ENCODE data around the gene TCEAL9.

The TCEAL9 gene

GRCh38 chrX:103396660-103397059 is 40.4 kb downstream of the TCEAL9 start:
- no peak overlapping the region for H3K18ac ChIP-seq (ENCODE audit: low read length)
- no peak overlapping the region for H2BK120ac ChIP-seq (ENCODE audit: low read depth, low read length)
- H2BK5ac ChIP-seq (ENCODE audit: low read length): no peak overlapping the region
- H2BK15ac ChIP-seq (ENCODE audit: low read length): no peak overlapping the region
- no peak overlapping the region for H3K14ac ChIP-seq (ENCODE audit: low read length)
- no peak overlapping the region for H3K23ac ChIP-seq (ENCODE audit: low read depth, low read length, poor library complexity)
- no peak overlapping the region for H2AFZ ChIP-seq (ENCODE audit: low read length)
- H2BK12ac ChIP-seq (ENCODE audit: low read length): no peak overlapping the region
- no peaks in the 10 kb centered on the region for H3K79me1 ChIP-seq (ENCODE audit: low read depth, low read length)
- peaks cover 0 to 4% of the 10 kb centered on the region in 2 donors for H3K4me1 ChIP-seq (ENCODE audit: control insufficient read depth in 2 of 2, insufficient read depth in 1 of 2, low read depth in 1 of 2, low read length in 2 of 2)
- no peak overlapping the region for H2AK5ac ChIP-seq (ENCODE audit: low read depth, low read length)
- no peaks in the 10 kb centered on the region for H3K9me3 ChIP-seq (replicated peaks in 1 of 2; ENCODE audit: control insufficient read depth in 2 of 2, insufficient read depth in 1 of 2, low read depth in 1 of 2, low read length in 2 of 2)
- H3K4me2 ChIP-seq (ENCODE audit: insufficient read depth, low read length, poor library complexity, severe bottlenecking): no peak overlapping the region
- no peak overlapping the region for H3K27ac ChIP-seq (replicated peaks; ENCODE audit: low read length)
- H3K4me3 ChIP-seq (ENCODE audit: low read length in 2 of 2): no peak overlapping the region
- no peak overlapping the region for H4K91ac ChIP-seq (ENCODE audit: low read depth, low read length, poor library complexity)
- H4K8ac ChIP-seq (ENCODE audit: low read depth, low read length): no peak overlapping the region
- no CpG with 5 or more reads among the region's 2 CpGs for WGBS, 2 donors (ENCODE audit: extremely low coverage in 2 of 2, insufficient read length in 2 of 2, insufficient replicate concordance in 1 of 2)
- no peaks in the 10 kb centered on the region for H3K27me3 ChIP-seq (ENCODE audit: control insufficient read depth in 3 of 3, insufficient read depth in 3 of 3, low read depth in 1 of 3, low read length in 3 of 3)
- H3K36me3 ChIP-seq (replicated peaks in 1 of 2; ENCODE audit: control insufficient read depth in 2 of 2, insufficient read depth in 2 of 2, low read length in 2 of 2): no peaks in the 10 kb centered on the region
- no peak overlapping the region for H3K4ac ChIP-seq (ENCODE audit: low read length)
- no peak overlapping the region for H3K9ac ChIP-seq (ENCODE audit: low read depth, low read length, poor library complexity)
- no peak for DNase-seq (ENCODE audit: low spot score)

GRCh38 chrX:103397707-103398106 is 41.4 kb downstream of the TCEAL9 start:
- H2BK12ac ChIP-seq (ENCODE audit: low read length): no peak overlapping the region
- H2AK5ac ChIP-seq (ENCODE audit: low read depth, low read length): no peak overlapping the region
- H3K27me3 ChIP-seq (ENCODE audit: control insufficient read depth in 3 of 3, insufficient read depth in 3 of 3, low read depth in 1 of 3, low read length in 3 of 3): no peaks in the 10 kb centered on the region
- H3K4ac ChIP-seq (ENCODE audit: low read length): no peak overlapping the region
- H3K79me1 ChIP-seq (ENCODE audit: low read depth, low read length): no peaks in the 10 kb centered on the region
- H3K14ac ChIP-seq (ENCODE audit: low read length): no peak overlapping the region
- H3K4me3 ChIP-seq (ENCODE audit: low read length in 2 of 2): no peak overlapping the region
- no peak overlapping the region for H3K27ac ChIP-seq (replicated peaks; ENCODE audit: low read length)
- DNase-seq (ENCODE audit: low spot score): no peak
- no peak overlapping the region for H2BK15ac ChIP-seq (ENCODE audit: low read length)
- H3K18ac ChIP-seq (ENCODE audit: low read length): no peak overlapping the region
- WGBS, 2 donors (ENCODE audit: extremely low coverage in 2 of 2, insufficient read length in 2 of 2, insufficient replicate concordance in 1 of 2): no CpG with 5 or more reads among the region's 4 CpGs
- H3K9me3 ChIP-seq (replicated peaks in 1 of 2; ENCODE audit: control insufficient read depth in 2 of 2, insufficient read depth in 1 of 2, low read depth in 1 of 2, low read length in 2 of 2): no peaks in the 10 kb centered on the region
- no peak overlapping the region for H2BK5ac ChIP-seq (ENCODE audit: low read length)
- no peak overlapping the region for H4K91ac ChIP-seq (ENCODE audit: low read depth, low read length, poor library complexity)
- no peak overlapping the region for H3K4me2 ChIP-seq (ENCODE audit: insufficient read depth, low read length, poor library complexity, severe bottlenecking)
- no peak overlapping the region for H2AFZ ChIP-seq (ENCODE audit: low read length)
- no peak overlapping the region for H3K9ac ChIP-seq (ENCODE audit: low read depth, low read length, poor library complexity)
- H2BK120ac ChIP-seq (ENCODE audit: low read depth, low read length): no peak overlapping the region
- H3K36me3 ChIP-seq (replicated peaks in 1 of 2; ENCODE audit: control insufficient read depth in 2 of 2, insufficient read depth in 2 of 2, low read length in 2 of 2): no peaks in the 10 kb centered on the region
- no peak overlapping the region for H3K23ac ChIP-seq (ENCODE audit: low read depth, low read length, poor library complexity)
- no peak overlapping the region for H4K8ac ChIP-seq (ENCODE audit: low read depth, low read length)
- peaks cover 0 to 4% of the 10 kb centered on the region in 2 donors for H3K4me1 ChIP-seq (ENCODE audit: control insufficient read depth in 2 of 2, insufficient read depth in 1 of 2, low read depth in 1 of 2, low read length in 2 of 2)

- Histone ChIP-seq H3K4ac (ENCODE audit: low read length) (no peak overlapping the region), H3K18ac (ENCODE audit: low read length) (no peak overlapping the region), H3K4me1 (ENCODE audit: control insufficient read depth in 2 of 2, insufficient read depth in 1 of 2, low read depth in 1 of 2, low read length in 2 of 2) (peaks cover 0 to 4% of the 10 kb centered on the region in 2 donors), H2BK5ac (ENCODE audit: low read length) (no peak overlapping the region), H3K14ac (ENCODE audit: low read length) (no peak overlapping the region), H3K27ac (replicated peaks; ENCODE audit: low read length) (no peak overlapping the region), H3K27me3 (ENCODE audit: control insufficient read depth in 3 of 3, insufficient read depth in 3 of 3, low read depth in 1 of 3, low read length in 3 of 3) (no peaks in the 10 kb centered on the region), H2BK15ac (ENCODE audit: low read length) (no peak overlapping the region), H4K8ac (ENCODE audit: low read depth, low read length) (no peak overlapping the region), H4K91ac (ENCODE audit: low read depth, low read length, poor library complexity) (no peak overlapping the region), H2AFZ (ENCODE audit: low read length) (no peak overlapping the region), H3K4me2 (ENCODE audit: insufficient read depth, low read length, poor library complexity, severe bottlenecking) (no peak overlapping the region), H3K79me1 (ENCODE audit: low read depth, low read length) (no peaks in the 10 kb centered on the region), H2AK5ac (ENCODE audit: low read depth, low read length) (no peak overlapping the region), H2BK12ac (ENCODE audit: low read length) (no peak overlapping the region), H3K9me3 (replicated peaks in 1 of 2; ENCODE audit: control insufficient read depth in 2 of 2, insufficient read depth in 1 of 2, low read depth in 1 of 2, low read length in 2 of 2) (no peaks in the 10 kb centered on the region), H3K9ac (ENCODE audit: low read depth, low read length, poor library complexity) (no peak overlapping the region), H3K4me3 (ENCODE audit: low read length in 2 of 2) (no peak overlapping the region), H2BK120ac (ENCODE audit: low read depth, low read length) (no peak overlapping the region), H3K36me3 (replicated peaks in 1 of 2; ENCODE audit: control insufficient read depth in 2 of 2, insufficient read depth in 2 of 2, low read length in 2 of 2) (no peaks in the 10 kb centered on the region), H3K23ac (ENCODE audit: low read depth, low read length, poor library complexity) (no peak overlapping the region)
- no peak for DNase-seq (ENCODE audit: low spot score)
- WGBS, 2 donors (ENCODE audit: extremely low coverage in 2 of 2, insufficient read length in 2 of 2, insufficient replicate concordance in 1 of 2): no CpG with 5 or more reads among the region's 1 CpG
These were observed 42.1 kb downstream of the TCEAL9 start for GRCh38 chrX:103398421-103398864.

GRCh38 chrX:103399744-103400143 is 43.4 kb downstream of the TCEAL9 start:
- DNase-seq (ENCODE audit: low spot score): no peak
- no peak overlapping the region for H3K4me2 ChIP-seq (ENCODE audit: insufficient read depth, low read length, poor library complexity, severe bottlenecking)
- H3K9me3 ChIP-seq (replicated peaks in 1 of 2; ENCODE audit: control insufficient read depth in 2 of 2, insufficient read depth in 1 of 2, low read depth in 1 of 2, low read length in 2 of 2): no peaks in the 10 kb centered on the region
- H3K27ac ChIP-seq (replicated peaks; ENCODE audit: low read length): no peak overlapping the region
- no peak overlapping the region for H3K4ac ChIP-seq (ENCODE audit: low read length)
- no peaks in the 10 kb centered on the region for H3K27me3 ChIP-seq (ENCODE audit: control insufficient read depth in 3 of 3, insufficient read depth in 3 of 3, low read depth in 1 of 3, low read length in 3 of 3)
- H4K8ac ChIP-seq (ENCODE audit: low read depth, low read length): no peak overlapping the region
- no peaks in the 10 kb centered on the region for H3K36me3 ChIP-seq (replicated peaks in 1 of 2; ENCODE audit: control insufficient read depth in 2 of 2, insufficient read depth in 2 of 2, low read length in 2 of 2)
- peaks cover 0 to 7% of the 10 kb centered on the region in 2 donors for H3K4me1 ChIP-seq (ENCODE audit: control insufficient read depth in 2 of 2, insufficient read depth in 1 of 2, low read depth in 1 of 2, low read length in 2 of 2)
- H2BK5ac ChIP-seq (ENCODE audit: low read length): no peak overlapping the region
- no peak overlapping the region for H4K91ac ChIP-seq (ENCODE audit: low read depth, low read length, poor library complexity)
- no CpG with 5 or more reads among the region's 1 CpG for WGBS, 2 donors (ENCODE audit: extremely low coverage in 2 of 2, insufficient read length in 2 of 2, insufficient replicate concordance in 1 of 2)
- H3K23ac ChIP-seq (ENCODE audit: low read depth, low read length, poor library complexity): no peak overlapping the region
- H3K9ac ChIP-seq (ENCODE audit: low read depth, low read length, poor library complexity): no peak overlapping the region
- no peak overlapping the region for H2BK120ac ChIP-seq (ENCODE audit: low read depth, low read length)
- H3K14ac ChIP-seq (ENCODE audit: low read length): no peak overlapping the region
- H3K79me1 ChIP-seq (ENCODE audit: low read depth, low read length): no peaks in the 10 kb centered on the region
- no peak overlapping the region for H2BK15ac ChIP-seq (ENCODE audit: low read length)
- H3K4me3 ChIP-seq (ENCODE audit: low read length in 2 of 2): no peak overlapping the region
- no peak overlapping the region for H2BK12ac ChIP-seq (ENCODE audit: low read length)
- H2AK5ac ChIP-seq (ENCODE audit: low read depth, low read length): no peak overlapping the region
- H3K18ac ChIP-seq (ENCODE audit: low read length): no peak overlapping the region
- no peak overlapping the region for H2AFZ ChIP-seq (ENCODE audit: low read length)

All from neuronal stem cell (in vitro differentiated cells).